Iris pigment epithelial cell (primary cell): ENCODE measurements around the gene MPDU1.
A peak's percentile ranks its signal among the peaks of the same experiment; 100 is the strongest.

Source experiments
- DNase-seq: peaks from one replicate; pipeline ENCODE4 v3.0.0-alpha.2; 2011; ENCODE audit warnings: low read depth

Gene MPDU1

DNA sequence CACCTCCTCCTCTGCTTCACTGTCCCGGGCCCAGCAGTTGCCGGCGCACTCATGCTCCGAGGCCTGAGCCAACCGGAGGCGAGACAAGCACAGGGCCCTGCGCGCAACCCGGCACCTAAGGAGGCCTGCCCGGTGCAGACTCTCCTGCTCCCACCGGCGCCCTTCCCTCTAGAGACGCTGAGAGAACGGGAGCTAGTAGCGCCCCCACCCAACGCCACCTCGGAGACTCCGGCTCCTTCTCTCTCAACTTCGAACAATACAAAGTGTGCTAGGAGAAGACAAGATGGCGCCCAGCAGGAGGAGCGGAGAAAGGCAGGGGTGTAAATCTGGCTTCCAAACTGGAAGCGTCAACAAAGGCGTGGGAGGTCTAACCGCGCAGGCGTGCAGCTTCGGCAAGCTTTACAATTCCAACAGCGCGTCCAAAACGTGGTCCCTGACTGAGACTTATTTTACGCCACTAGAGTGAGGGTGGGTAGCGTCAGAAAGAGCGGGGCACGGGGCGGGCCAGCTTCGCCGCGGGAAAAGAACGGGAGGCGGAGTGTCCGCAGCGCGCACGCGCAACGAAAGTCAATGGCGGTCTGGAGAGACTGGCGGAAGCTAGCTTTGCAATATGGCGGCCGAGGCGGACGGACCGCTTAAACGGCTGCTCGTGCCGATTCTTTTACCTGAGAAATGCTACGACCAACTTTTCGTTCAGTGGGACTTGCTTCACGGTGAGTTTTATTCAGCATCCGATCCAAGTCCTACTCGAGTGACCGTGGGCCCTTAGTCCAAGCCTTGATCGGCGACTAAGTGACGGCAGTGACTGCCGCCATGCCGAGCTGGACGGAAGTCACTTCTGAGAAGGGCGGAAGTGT is at the start of gene MPDU1:
Gene MPDU1 (plus strand): TSS at position 600 of the 857 bp plus-strand sequence. CDS start 11 bp downstream, at position 611.
- DNase-seq, result peak; percentile 96

DNA sequence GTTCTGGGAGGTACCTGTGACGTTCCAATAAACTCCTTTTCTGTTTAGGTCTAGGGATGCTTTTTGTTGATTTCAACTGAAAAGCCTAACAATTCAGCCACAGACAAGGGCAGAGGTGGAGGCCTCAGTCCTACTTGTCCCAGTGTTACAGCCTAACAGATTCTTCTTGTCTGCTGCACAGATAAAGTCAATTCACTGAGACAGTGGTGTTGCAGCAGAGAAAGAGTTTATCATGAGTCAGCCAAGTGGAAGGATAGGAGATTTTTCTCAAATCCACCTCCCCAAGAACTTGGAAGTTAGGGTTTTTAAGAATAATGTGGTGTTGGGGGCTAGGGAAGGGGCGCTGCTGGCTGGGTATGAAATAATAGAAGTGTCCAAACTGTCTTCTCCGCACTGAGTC is 45.6 kb upstream of the MPDU1 start:
- no peak for DNase-seq

DNA sequence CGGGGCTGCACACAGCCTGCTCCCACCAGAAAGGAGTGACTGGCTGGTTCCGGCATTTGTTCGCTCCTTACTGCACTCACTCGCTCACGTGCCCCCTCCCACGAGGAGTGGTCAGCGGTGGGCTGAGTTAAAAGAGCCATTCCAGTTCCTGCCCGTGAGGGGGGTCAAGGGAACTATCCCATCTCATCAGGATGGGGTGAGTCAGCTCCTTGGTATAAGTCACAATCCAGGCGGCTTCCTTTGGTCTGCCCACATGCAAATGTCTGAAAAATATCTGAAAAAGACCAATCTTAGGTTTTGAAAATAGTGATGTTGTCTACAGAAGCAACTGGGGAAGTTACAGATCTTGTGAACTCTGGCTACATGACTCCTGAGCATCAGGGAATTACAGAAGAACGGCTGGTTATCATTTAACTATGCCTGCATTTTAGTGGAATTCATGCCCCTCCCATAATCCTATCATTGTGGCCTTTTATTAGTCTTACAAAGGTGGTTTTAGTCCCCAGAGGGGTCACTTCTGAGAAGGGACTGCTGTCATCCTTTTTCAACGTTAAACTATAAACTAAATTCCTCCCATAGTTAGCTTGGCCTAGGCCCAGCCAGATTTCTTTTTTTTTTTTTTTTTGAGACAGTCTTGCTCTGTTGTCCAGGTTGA is 44.6 kb upstream of the MPDU1 start:
- DNase-seq, result peak; percentile 35

DNA sequence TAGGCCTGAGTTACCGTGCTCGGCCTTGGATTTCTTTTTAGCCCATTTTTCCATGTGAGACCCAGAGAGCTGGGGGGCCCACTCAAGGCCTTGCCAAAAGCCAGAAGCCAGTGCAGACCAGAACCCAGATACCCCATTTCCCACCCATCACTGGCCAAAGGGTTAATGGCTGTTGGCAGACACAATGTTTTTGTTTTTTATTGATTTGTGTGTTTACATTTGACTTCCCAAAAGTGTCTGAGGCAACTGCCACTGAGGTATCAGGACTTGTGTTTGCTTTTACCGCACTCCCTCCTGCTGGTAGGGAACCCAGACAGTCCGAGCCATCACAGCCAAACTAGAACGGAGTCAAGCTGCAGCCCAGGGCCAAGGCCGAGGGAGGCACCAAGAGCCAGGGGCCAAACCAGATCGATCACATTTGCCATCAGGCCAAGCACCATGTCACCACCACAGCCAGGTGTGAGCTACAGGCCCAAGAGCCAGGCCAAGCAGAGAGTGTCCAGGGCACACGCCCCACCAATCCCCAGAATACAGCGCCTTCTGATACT is 42.5 kb upstream of the MPDU1 start:
- no peak for DNase-seq

DNA sequence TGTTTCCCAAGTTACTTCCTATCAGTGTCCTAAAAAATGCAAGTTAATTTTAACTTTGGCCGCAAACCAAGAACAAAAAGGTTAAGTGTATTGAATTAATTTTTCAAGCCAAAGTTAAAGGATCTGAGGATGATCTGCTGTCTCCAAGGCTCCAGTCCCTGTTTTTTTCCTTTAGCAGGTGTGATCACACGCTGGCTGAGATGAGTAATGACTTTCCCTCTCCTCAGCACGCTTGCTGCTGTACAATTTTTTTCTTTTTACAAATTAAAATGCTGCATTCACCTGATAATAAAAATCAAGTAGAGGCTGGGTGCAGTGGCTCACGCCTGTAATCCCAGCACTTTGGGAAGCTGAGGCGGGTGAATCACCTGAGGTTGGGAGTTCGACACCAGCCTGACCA is 38.7 kb upstream of the MPDU1 start:
- DNase-seq, result no peak

DNA sequence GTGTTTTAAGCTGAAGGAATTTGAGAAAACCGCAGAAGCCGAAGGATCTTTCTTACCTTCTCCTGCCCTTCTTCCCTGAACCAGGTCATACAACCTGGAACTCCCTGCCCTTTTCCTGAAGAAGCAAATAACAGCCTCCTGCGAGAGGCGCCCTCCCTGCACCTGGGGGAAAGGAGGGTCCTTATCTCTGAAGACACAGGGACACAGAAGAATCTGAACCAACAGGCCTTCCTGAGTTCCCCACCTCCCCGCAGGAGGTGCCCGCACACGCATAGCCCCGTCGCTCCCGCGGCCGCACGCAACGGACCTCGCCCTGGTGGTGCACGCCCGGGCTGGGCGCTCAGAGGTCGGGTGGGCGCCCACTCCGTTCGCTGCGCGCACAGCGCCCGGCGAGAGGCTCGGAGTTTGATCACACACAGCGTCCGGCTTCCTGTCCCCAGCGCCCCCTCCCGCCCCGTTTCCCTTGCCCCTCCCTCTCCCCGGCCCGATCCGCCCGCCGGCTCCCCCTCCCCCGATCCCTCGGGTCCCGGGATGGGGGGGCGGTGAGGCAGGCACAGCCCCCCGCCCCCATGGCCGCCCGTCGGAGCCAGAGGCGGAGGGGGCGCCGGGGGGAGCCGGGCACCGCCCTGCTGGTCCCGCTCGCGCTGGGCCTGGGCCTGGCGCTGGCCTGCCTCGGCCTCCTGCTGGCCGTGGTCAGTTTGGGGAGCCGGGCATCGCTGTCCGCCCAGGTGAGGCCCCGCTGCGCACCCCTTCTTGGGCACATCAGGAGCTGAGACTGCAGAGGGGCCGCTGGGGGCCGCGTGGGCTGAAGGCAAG is 34.9 kb upstream of the MPDU1 start, which contains the start of gene TNFSF12:
Gene TNFSF12 (plus strand): TSS at position 474 of the 816 bp plus-strand sequence. CDS start 96 bp downstream, at position 570.
- DNase-seq, result no peak

DNA sequence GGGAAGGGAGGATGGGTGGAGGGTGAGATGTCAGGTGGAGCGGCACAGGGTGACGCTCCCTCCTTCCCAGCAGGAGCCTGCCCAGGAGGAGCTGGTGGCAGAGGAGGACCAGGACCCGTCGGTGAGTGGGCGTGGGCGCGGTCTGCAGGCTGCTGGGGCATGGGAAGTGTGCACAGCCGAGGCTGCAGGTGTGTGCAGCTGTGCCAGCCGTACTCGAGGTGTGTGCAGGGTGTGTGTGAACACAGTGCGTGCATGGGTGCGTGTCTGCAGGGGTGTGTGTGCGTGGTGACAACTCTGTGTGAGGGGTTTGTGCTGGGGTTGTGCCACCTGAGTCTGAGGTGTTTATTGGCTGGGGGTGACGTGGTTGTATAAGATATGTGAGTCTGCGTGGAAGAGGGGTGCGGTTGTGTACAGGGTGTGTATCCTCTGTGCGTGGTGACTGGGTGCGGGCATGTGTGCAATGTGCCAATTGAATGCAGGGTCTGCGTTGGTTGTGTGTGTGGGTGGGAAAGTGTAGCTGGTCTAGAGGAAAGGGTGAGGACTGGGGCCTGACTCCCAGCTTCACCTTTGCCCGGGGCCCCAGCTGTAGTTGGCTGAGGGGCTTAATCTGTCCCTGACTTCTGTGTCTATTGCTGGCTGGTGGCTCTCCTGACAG is 34.1 kb upstream of the MPDU1 start:
- no peak for DNase-seq

DNA sequence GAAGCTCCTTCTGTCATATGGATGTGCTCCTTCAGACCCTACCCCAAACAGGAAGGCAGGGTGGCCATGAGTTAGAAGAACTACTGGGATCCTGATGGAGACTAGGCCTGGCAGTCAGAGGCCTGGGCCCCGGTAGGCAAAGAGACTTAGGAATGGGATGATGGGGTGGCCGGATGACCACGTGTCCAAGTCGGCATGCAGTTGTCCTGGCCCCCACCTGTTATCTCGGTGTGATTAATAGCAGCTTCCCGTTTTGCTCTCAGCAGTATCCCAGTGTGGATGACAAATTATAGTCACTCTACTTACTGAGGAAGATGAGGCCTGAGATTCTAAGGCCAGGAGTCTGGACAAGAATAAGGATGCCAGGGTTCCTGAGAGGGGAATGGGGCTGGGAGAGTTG is 33.3 kb upstream of the MPDU1 start:
- DNase-seq, result no peak

DNA sequence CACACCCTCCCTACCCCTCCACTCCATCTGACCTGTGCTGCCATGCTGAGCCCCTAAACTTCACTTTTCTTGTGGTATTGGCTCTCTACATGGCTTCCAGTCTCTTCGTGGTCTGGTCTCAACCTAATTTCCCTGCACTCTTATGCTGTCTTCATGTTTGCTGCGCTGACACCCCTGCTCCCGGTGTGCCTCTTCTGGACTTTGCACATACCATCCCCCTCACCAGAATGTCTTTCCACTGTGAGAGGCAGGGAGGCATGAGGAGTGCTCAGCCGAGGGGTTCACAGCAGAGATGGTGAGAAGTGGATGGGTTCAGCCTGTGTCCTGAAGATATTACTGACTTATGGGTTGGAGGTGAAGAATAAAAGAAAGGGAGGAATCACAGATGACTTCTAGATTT is 32.3 kb upstream of the MPDU1 start:
- DNase-seq, result no peak

DNA sequence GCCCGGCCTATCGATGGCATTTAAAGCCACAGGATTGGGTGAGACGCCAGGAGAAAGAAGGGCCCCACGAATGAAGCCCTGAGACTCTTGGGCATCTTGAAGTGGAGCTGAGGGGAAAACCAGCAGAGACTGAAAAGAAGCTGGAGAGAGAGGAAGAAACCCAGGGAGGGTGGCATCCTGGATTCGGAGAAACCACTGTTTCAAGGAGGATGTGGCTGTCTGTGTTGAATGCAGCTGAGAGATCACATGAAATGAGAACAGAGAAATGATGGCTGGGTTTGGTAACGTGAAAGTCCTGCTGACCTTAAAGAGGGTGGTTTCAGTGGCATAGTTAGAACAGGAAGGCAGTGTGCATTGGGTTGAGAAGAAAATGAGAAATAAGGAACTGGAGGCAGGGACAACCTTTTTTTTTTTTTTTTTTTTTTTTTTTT is 31.0 kb upstream of the MPDU1 start:
- DNase-seq, result no peak

DNA sequence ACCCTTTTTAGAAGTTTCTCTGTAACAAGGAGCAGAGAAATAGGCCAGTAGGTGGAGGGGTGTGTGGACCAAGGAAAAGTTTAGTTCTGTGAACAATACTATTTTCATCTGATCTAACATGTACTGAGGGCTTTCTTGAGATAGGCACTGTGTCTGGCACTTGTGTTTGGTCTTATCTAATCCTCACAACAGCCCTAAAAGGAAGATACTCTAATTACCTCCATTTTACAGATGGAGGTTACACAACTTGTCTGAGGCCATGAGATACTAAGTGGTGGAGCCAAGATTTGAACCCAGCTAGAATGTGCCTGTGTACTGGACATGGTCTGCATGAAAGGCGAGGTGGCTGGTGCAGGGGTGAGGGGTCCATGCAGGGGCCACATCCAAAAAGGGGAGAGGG is 30.3 kb upstream of the MPDU1 start:
- no peak for DNase-seq

DNA sequence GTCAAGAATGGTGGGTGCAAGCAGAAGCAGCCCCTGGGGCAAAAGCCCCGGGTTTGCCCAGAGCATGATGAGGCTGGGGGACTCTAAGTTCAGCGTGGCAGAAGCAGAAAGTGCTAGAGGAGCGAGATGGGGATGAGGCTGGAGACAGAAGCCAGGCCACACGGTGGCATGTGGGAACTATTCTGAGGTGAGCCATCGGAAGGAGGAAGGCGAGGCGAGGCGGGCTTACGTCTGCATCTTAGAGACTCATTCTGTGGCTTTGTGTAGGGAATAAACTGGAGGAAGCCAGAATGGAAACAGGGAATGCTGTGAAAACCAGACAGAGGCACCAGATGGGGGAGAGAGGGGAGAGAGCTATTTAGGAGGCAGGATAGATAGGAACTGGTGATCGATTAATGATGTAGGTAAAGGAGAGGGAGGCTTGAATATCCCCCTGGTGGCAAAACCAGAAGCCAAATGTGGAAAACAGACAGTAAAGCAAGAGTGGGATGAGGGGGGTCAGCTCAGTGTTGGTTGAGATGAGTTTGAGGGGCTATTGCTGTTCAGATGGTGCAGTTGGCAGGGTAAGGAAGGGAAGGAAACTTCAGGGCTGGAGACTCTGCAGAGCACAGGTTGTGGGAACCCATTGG is 28.2 kb upstream of the MPDU1 start:
- no peak for DNase-seq

DNA sequence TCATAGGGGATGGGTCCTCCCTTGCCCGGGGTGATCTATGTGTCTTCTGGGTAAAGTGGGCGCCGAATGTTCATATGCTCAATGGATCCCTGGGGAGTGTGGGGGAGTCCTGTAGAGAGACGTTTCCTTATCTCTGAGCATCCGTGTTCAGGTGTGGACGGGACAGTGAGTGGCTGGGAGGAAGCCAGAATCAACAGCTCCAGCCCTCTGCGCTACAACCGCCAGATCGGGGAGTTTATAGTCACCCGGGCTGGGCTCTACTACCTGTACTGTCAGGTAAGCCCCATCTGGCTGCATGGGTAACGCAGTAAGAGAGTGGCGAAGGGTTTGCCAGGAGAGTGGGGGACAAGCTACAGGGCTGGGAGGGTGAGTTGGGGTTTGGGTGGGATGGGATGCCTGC is 27.0 kb upstream of the MPDU1 start:
- no peak for DNase-seq

DNA sequence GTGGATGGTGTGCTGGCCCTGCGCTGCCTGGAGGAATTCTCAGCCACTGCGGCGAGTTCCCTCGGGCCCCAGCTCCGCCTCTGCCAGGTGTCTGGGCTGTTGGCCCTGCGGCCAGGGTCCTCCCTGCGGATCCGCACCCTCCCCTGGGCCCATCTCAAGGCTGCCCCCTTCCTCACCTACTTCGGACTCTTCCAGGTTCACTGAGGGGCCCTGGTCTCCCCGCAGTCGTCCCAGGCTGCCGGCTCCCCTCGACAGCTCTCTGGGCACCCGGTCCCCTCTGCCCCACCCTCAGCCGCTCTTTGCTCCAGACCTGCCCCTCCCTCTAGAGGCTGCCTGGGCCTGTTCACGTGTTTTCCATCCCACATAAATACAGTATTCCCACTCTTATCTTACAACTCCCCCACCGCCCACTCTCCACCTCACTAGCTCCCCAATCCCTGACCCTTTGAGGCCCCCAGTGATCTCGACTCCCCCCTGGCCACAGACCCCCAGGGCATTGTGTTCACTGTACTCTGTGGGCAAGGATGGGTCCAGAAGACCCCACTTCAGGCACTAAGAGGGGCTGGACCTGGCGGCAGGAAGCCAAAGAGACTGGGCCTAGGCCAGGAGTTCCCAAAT is 26.4 kb upstream of the MPDU1 start:
- DNase-seq, result no peak

DNA sequence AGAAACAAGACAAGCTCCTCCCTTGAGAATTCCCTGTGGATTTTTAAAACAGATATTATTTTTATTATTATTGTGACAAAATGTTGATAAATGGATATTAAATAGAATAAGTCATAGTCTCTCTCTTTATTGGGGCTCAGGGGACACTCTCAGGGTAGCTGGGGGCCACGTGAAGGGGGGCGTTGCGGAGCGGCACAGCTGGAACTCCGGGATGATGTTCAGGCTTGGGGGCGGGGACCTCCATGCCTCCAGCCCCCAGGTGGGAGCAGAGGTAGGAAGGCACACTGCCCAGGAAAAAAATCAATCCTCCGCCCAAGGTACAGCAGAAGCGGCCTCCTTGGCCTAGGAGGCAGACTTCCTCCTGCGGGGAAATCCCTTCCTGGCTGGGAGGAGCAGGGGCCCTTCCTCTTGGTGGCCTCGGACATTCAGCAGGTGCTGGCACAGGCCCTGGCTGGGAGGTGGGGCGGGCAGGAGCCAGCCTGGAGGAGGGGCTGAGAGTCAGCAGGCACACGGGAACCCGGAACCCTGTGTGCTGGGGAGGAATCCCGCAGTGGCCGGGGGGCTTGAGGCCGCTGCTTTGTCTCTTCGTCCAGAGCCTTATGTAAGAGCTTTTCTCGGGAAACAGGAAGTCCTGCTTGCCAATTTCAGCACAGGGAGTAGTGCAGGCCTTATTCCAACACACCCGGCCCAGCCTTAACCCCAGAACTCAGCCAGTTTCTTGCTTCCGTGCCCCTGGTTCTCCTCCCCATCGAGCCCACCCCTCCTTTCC is 25.7 kb upstream of the MPDU1 start:
- DNase-seq, result peak; percentile 70

DNA sequence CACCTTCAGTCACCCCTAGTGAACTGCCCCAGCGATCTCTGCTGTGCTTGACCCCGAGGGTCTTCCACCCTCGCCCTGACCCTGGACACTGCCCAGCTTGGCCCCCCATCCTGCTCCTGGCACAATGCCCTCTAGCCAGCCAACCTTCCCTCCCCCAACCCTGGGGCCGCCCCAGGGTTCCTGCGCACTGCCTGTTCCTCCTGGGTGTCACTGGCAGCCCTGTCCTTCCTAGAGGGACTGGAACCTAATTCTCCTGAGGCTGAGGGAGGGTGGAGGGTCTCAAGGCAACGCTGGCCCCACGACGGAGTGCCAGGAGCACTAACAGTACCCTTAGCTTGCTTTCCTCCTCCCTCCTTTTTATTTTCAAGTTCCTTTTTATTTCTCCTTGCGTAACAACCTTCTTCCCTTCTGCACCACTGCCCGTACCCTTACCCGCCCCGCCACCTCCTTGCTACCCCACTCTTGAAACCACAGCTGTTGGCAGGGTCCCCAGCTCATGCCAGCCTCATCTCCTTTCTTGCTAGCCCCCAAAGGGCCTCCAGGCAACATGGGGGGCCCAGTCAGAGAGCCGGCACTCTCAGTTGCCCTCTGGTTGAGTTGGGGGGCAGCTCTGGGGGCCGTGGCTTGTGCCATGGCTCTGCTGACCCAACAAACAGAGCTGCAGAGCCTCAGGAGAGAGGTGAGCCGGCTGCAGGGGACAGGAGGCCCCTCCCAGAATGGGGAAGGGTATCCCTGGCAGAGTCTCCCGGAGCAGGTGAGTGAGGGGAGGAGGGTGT is 24.9 kb upstream of the MPDU1 start, which contains the start of gene TNFSF13:
Gene TNFSF13 (plus strand): TSS at position 207 of the 776 bp plus-strand sequence. CDS start 290 bp downstream, at position 497.
- no peak for DNase-seq

DNA sequence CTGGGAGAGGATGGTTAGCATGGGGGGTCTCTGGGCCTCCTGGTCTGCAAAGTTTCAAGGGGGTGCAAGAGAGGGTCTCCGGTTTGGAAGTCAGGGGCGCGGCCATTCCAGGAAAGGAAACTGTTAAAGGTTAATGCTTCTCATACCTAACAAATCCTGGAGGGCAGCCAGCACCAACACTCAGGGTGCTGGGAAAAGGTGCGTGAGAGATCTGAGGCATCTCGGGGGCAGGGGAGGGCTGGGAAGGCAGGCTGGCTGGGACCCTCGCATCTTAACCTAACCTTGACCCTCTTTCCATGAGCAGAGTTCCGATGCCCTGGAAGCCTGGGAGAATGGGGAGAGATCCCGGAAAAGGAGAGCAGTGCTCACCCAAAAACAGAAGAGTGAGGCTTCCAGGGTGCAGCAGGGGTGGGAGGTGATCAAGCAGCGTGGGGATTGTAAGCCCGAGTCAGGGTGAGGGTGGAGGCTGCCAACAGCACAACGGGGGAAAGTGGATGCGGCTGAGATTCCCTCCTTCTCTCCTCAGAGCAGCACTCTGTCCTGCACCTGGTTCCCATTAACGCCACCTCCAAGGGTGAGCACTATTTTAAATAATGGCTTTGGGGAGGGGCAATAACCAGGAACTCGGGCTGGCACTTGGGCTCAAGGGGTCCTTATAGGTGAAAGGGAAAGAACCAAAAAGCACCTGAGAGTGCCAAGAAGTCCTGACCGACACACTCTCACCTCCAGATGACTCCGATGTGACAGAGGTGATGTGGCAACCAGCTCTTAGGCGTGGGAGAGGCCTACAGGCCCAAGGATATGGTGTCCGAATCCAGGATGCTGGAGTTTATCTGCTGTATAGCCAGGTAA is 24.1 kb upstream of the MPDU1 start:
- no peak for DNase-seq
